OCI-LY1 (cell line): ENCODE results near the gene TMEM119.

ENCODE experiments used
- EZH2 ChIP-seq: fragments of 200-600 bp; sonication (generic), shearing (Covaris generic); IDR thresholded peaks from 2 replicates; pipeline ENCODE4 v1.8.0; 2017; ENCODE audit warnings: borderline replicate concordance, mixed run types, mild to moderate bottlenecking, antibody characterized with exemption, low read length, moderate library complexity, mixed read lengths
- TF ChIP-seq, protein P1 (sequence below): fragments of 200-600 bp; sonication (generic), shearing (Covaris generic); IDR thresholded peaks from 2 replicates; pipeline ENCODE4 v1.5.1; 2017; ENCODE audit warnings: mild to moderate bottlenecking, antibody characterized with exemption, low read length, moderate library complexity, mixed read lengths

- TF ChIP-seq, protein P1, sequence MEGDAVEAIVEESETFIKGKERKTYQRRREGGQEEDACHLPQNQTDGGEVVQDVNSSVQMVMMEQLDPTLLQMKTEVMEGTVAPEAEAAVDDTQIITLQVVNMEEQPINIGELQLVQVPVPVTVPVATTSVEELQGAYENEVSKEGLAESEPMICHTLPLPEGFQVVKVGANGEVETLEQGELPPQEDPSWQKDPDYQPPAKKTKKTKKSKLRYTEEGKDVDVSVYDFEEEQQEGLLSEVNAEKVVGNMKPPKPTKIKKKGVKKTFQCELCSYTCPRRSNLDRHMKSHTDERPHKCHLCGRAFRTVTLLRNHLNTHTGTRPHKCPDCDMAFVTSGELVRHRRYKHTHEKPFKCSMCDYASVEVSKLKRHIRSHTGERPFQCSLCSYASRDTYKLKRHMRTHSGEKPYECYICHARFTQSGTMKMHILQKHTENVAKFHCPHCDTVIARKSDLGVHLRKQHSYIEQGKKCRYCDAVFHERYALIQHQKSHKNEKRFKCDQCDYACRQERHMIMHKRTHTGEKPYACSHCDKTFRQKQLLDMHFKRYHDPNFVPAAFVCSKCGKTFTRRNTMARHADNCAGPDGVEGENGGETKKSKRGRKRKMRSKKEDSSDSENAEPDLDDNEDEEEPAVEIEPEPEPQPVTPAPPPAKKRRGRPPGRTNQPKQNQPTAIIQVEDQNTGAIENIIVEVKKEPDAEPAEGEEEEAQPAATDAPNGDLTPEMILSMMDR = no peak
- TF ChIP-seq EZH2 = no peak
Measured at GRCh38 chr12:108571609-108572165, 26.2 kb downstream of the TMEM119 start.
